Heart left ventricle (tissue), 13 donors: ENCODE data around the gene IL23A.

ENCODE experiments used
- POLR2A ChIP-seq, 2 donors: fragments of 450-650 bp; IDR thresholded peaks; one replicate each; pipeline ENCODE4 v1.6.1; 2017; ENCODE audit warnings: antibody characterized with exemption in 2 of 2, mild to moderate bottlenecking in 2 of 2, moderate library complexity in 2 of 2
- TF ChIP-seq, protein P1 (sequence below), 12 donors: fragments of 200-600 bp; sonication (generic) in 4 of 12; IDR thresholded peaks; one replicate each; pipeline versions ENCODE4 v1.5.0 to v1.8.0; 2018 to 2022; ENCODE audit warnings: antibody characterized with exemption in 12 of 12, mild to moderate bottlenecking in 5 of 12
- donor health status: ischemic (EF 13 %, LVEDD 7.1; RV severe dilation, severe dysfunction).
- donor health status: DM: no; HTN: yes; CAD: no.
- donor health status: DM: no; HTN: no; CAD: no.
- donor health status: ischemic (EF 25% LVEDD 6.9; RV normal size, moderate dysfunction).
- donor health status: ischemic (EF 25% LVEDD 5.7; RV mildly dilated, moderate dysfunction).
- donor health status: ischemic (EF 35%, LVEDD 5.7; RV mildly dilated, moderate dysfunction).
- donor health status: nonischemic (EF 11% LVEDD 7.7; RV severe dilation, severe dysfunction).
- donor health status: DM: yes; HTN: yes; CAD: no.
- donor health status: PGD.
- donor health status: ischemic (EF 29% LVEDD 5.4; RV normal size, mild dysfunction).
- donor health status: nonischemic (EF 23%, LVEDD 6.1; RV moderate dilation, normal function).

DNA sequence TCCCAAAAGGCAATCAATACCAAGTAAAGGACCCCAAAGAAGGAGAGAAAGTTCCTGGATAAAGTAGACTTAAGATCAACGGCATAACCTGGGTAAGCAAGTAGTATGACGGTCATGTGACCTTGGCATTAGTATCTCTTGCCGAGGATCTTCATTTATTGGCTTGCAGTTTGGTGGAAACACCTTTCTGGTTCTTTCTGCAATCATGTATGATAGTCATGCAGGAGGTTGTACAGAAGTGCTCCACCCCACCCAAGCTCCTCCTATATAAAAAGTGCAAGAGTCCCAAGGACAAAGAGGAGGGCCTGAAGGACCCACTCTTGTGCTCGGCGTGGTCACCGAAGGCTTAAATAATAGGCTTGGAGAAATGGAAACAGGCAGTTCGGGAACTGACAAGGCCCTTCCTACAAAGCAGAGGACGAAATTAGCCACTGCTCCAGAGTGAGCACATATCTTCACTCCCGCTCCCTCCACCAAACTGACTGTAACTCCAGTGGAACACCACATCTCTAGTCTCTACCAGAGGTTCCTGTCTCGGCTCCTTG, 39.3 kb upstream of the IL23A start:
- TF ChIP-seq, protein P1, sequence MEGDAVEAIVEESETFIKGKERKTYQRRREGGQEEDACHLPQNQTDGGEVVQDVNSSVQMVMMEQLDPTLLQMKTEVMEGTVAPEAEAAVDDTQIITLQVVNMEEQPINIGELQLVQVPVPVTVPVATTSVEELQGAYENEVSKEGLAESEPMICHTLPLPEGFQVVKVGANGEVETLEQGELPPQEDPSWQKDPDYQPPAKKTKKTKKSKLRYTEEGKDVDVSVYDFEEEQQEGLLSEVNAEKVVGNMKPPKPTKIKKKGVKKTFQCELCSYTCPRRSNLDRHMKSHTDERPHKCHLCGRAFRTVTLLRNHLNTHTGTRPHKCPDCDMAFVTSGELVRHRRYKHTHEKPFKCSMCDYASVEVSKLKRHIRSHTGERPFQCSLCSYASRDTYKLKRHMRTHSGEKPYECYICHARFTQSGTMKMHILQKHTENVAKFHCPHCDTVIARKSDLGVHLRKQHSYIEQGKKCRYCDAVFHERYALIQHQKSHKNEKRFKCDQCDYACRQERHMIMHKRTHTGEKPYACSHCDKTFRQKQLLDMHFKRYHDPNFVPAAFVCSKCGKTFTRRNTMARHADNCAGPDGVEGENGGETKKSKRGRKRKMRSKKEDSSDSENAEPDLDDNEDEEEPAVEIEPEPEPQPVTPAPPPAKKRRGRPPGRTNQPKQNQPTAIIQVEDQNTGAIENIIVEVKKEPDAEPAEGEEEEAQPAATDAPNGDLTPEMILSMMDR (IDR thresholded peaks at IDR 0.05), result no peak
- TF ChIP-seq POLR2A (IDR thresholded peaks at IDR 0.05), result no peak
